ENCODE results near the gene FBXW7.

FBXW7 gene

DNA sequence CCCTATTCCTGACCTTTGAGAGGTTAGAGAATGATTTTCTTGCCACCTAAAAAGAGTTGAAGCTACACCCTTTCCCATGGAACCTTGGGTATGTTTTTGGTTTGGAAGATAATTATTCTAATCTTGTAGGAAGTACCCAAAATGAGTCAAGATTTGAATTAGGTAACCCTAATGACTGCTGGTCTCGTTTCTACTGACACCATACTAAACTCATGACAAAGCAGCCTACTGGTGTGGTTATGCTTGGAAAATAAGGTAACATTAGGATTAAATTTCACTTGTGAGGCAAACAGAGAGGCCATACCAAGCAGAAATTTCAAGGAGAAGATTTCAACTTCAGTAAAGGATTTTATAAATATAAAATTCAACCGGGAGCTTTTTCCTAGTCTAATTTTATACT is 107.9 kb downstream of the FBXW7 start:
- H3K9ac ChIP-seq (ENCODE audit: low read length) = no peak overlapping the region
- no peak overlapping the region for H3K27ac ChIP-seq (ENCODE audit: low read depth, low read length)
- no peaks in the 10 kb centered on the region for H3K27me3 ChIP-seq (ENCODE audit: control insufficient read depth, insufficient read depth, low read length)
- no peaks in the 10 kb centered on the region for H3K36me3 ChIP-seq (ENCODE audit: control insufficient read depth, insufficient read depth, low read length)
- H3K4me1 ChIP-seq (ENCODE audit: control insufficient read depth, insufficient read depth, low read length) = no peaks in the 10 kb centered on the region
- no peak overlapping the region for H3K4me3 ChIP-seq (ENCODE audit: low read length)

DNA sequence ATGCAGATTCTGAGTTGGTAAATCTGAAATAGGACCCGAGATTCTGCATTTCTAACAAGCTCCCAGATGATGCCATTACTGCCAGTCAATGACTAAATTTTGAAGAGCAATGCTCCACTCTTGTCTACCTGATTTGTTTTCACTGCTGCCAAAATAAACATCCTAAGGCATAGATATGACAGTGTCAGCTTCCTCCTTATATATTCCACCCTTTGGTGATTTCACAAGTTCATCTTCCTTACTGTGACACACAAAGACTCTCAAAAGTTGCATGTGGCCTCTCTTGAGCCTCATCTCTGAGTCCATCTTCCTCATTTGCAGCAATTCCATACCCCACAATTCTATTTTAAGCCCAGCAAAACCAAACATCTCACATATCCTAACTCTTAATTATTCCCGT is 110.9 kb downstream of the FBXW7 start:
- Histone ChIP-seq H3K9ac (ENCODE audit: low read length) (no peak overlapping the region), H3K4me1 (ENCODE audit: control insufficient read depth, insufficient read depth, low read length) (no peaks in the 10 kb centered on the region), H3K27me3 (ENCODE audit: control insufficient read depth, insufficient read depth, low read length) (no peaks in the 10 kb centered on the region), H3K4me3 (ENCODE audit: low read length) (no peak overlapping the region), H3K36me3 (ENCODE audit: control insufficient read depth, insufficient read depth, low read length) (no peaks in the 10 kb centered on the region), H3K27ac (ENCODE audit: low read depth, low read length) (no peak overlapping the region)

DNA sequence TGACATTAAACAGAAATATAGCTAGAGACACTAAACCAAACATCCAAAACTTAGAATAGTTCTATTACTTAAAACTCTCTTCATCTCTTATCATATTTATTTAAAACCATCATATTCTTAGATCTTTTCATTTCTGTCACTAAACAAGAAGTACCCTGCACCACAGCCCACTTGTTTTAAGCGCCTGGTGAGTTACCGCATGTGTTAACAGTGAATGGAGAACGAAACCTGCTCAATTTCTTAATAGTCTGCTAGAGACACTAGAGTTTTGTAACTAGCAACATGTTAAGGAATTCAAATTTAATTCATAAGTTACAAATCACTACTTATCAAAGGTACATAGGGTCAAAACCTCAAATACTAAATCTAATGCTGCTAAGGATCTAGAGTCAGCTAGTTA is 111.5 kb downstream of the FBXW7 start:
- Histone ChIP-seq H3K27me3 (ENCODE audit: control insufficient read depth, insufficient read depth, low read length) (no peaks in the 10 kb centered on the region), H3K9ac (ENCODE audit: low read length) (no peak overlapping the region), H3K4me3 (ENCODE audit: low read length) (no peak overlapping the region), H3K36me3 (ENCODE audit: control insufficient read depth, insufficient read depth, low read length) (no peaks in the 10 kb centered on the region), H3K4me1 (ENCODE audit: control insufficient read depth, insufficient read depth, low read length) (no peaks in the 10 kb centered on the region), H3K27ac (ENCODE audit: low read depth, low read length) (no peak overlapping the region)

DNA sequence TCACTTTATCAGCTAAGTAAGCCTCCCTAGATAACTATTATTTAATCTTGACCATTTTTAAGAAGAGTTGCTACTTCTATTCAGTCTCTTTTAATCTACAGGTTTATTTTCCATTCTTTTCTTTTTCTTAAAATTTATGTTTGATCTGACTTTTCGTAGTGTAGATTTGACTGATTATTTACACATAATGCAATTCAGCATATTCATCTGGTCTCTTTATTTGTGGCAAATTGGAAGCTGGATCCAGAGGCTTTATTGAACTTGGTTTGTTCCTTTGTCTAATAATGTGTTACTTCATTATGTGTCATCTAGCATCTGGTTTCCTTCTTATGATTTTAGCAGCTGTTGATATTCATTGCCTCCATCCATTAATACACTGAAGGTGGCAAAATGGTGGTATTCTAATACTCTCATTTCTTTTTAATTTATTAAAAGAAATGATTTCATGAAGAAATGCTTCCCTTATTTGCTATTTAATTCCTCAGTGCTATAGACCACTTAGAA is 113.0 kb downstream of the FBXW7 start:
- Histone ChIP-seq H3K36me3 (ENCODE audit: control insufficient read depth, insufficient read depth, low read length) (no peaks in the 10 kb centered on the region), H3K4me3 (ENCODE audit: low read length) (no peak overlapping the region), H3K9ac (ENCODE audit: low read length) (no peak overlapping the region), H3K27me3 (ENCODE audit: control insufficient read depth, insufficient read depth, low read length) (no peaks in the 10 kb centered on the region), H3K27ac (ENCODE audit: low read depth, low read length) (no peak overlapping the region), H3K4me1 (ENCODE audit: control insufficient read depth, insufficient read depth, low read length) (no peaks in the 10 kb centered on the region)

DNA sequence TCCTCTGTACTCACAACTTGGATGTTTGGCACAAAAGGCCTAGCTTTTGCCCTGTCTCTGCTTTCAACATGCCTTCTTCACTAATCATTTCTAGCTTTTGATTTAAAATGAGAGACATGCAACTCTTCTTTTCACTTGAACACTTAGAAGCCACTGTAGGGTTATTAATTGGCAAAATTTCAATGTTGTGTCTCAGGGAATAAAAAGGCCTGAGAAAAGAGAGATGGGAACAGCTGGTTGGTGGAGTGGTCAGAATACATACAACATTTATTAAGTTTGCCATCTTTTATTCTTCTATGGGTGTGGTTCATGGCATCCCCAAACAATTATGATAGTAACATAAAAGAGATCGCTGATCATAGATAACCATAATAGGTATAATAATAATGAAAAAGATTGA is 114.3 kb downstream of the FBXW7 start:
- no peaks in the 10 kb centered on the region for H3K27me3 ChIP-seq (ENCODE audit: control insufficient read depth, insufficient read depth, low read length)
- no peaks in the 10 kb centered on the region for H3K4me1 ChIP-seq (ENCODE audit: control insufficient read depth, insufficient read depth, low read length)
- H3K27ac ChIP-seq (ENCODE audit: low read depth, low read length) = no peak overlapping the region
- no peak overlapping the region for H3K9ac ChIP-seq (ENCODE audit: low read length)
- H3K4me3 ChIP-seq (ENCODE audit: low read length) = no peak overlapping the region
- H3K36me3 ChIP-seq (ENCODE audit: control insufficient read depth, insufficient read depth, low read length) = no peaks in the 10 kb centered on the region

DNA sequence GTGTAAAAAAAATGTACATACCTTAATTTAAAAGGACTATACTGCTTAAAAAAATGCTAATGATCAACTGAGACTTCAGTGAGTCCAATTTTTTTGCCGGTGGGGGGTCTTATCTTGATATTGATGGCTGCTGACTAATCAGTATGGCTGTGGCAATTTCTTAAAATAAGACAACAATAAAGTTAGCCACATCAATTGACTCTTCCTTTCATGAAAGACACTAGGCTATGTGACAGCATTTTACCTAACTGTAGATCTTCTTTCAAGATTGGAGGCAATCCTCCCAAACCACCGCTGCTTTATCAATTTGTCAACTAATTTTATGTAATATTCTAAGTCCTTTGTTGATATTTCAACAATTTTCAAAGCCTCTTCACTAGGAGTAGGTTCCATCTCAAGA is 116.1 kb downstream of the FBXW7 start:
- no peak overlapping the region for H3K9ac ChIP-seq (ENCODE audit: low read length)
- no peaks in the 10 kb centered on the region for H3K27me3 ChIP-seq (ENCODE audit: control insufficient read depth, insufficient read depth, low read length)
- no peaks in the 10 kb centered on the region for H3K36me3 ChIP-seq (ENCODE audit: control insufficient read depth, insufficient read depth, low read length)
- no peak overlapping the region for H3K27ac ChIP-seq (ENCODE audit: low read depth, low read length)
- H3K4me3 ChIP-seq (ENCODE audit: low read length) = no peak overlapping the region
- no peaks in the 10 kb centered on the region for H3K4me1 ChIP-seq (ENCODE audit: control insufficient read depth, insufficient read depth, low read length)

DNA sequence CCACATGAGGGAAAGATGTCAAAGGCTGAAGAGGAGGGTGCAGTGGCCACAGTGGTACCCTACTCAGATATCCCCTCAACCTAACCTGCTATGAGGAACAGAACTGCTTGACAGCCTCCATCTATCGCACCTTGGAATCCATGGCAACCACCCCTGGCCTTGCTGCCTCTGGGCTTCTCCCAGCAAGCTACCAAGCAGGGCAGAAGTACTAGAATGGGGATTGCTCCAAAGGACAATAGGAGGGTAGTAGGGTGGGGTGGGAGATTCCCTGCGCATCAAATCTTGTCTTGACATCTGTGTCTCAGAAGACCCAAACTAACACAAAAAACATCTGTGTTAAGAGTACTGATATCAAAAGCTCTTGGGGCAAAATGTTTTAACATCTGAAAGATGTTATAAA is 118.2 kb downstream of the FBXW7 start:
- H3K27ac ChIP-seq (ENCODE audit: low read depth, low read length) = no peak overlapping the region
- H3K4me1 ChIP-seq (ENCODE audit: control insufficient read depth, insufficient read depth, low read length) = no peaks in the 10 kb centered on the region
- no peak overlapping the region for H3K4me3 ChIP-seq (ENCODE audit: low read length)
- no peaks in the 10 kb centered on the region for H3K27me3 ChIP-seq (ENCODE audit: control insufficient read depth, insufficient read depth, low read length)
- H3K9ac ChIP-seq (ENCODE audit: low read length) = no peak overlapping the region
- no peaks in the 10 kb centered on the region for H3K36me3 ChIP-seq (ENCODE audit: control insufficient read depth, insufficient read depth, low read length)

DNA sequence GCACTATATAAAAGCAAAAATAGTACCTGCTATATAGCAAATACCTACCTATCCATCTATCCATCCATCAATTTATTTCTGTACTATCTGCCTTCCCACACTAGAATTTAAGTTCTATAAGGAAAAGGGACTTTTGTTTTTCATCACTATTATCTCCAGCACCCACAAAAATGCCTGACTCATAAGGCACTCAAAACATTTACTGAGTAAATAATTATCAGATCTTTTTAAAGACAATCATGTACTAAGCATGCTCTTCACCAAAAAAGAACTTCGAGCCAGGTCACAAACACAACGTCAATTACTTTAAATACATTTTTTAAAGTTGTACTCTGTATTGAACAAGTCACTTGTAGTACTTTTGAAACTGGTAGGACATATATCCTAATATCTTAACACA is 119.9 kb downstream of the FBXW7 start:
- Histone ChIP-seq H3K27ac (ENCODE audit: low read depth, low read length) (no peak overlapping the region), H3K4me3 (ENCODE audit: low read length) (no peak overlapping the region), H3K36me3 (ENCODE audit: control insufficient read depth, insufficient read depth, low read length) (no peaks in the 10 kb centered on the region), H3K9ac (ENCODE audit: low read length) (no peak overlapping the region), H3K4me1 (ENCODE audit: control insufficient read depth, insufficient read depth, low read length) (no peaks in the 10 kb centered on the region), H3K27me3 (ENCODE audit: control insufficient read depth, insufficient read depth, low read length) (no peaks in the 10 kb centered on the region)

DNA sequence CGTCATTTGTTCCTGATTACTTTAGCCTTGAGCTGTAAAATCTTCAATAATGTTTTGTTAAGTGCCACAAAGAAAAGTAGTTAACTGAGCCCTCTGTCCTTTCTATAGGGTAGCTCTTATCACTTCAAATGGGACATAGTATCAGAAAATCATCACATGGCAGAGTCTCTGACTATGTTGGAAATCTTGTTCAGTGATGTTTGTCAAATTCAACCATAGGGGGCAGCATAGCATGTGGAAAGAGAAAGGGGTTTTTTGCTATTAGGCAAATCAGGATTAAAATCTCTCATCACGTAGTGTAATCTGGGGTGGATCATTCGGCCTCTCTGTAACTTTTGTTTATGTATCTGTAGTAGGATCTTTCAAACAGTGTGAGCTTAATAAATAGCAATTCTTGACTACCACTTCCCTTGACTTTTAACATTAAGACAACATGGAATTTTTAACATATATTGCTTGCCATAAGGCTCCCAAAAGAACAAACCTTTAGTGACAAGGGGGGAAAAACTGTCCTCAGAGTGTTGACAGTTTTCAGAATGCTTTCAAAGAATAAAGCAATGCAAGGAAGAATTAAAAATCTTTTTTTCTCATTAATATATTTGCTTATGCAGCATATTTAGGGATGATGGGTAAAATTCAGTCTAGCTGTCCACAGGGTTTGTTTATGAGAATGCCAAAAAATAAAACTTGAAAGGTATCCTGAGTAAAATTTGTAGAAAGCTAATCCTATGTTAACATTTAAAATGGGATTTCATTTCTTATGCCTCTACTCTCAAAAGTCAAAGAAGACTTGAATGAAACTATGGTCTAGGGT is 127.2 kb downstream of the FBXW7 start:
- Histone ChIP-seq H3K27me3 (ENCODE audit: control insufficient read depth, insufficient read depth, low read length) (no peaks in the 10 kb centered on the region), H3K4me3 (ENCODE audit: low read length) (no peak overlapping the region), H3K36me3 (ENCODE audit: control insufficient read depth, insufficient read depth, low read length) (no peaks in the 10 kb centered on the region), H3K9ac (ENCODE audit: low read length) (no peak overlapping the region), H3K27ac (ENCODE audit: low read depth, low read length) (no peak overlapping the region), H3K4me1 (ENCODE audit: control insufficient read depth, insufficient read depth, low read length) (no peaks in the 10 kb centered on the region)

DNA sequence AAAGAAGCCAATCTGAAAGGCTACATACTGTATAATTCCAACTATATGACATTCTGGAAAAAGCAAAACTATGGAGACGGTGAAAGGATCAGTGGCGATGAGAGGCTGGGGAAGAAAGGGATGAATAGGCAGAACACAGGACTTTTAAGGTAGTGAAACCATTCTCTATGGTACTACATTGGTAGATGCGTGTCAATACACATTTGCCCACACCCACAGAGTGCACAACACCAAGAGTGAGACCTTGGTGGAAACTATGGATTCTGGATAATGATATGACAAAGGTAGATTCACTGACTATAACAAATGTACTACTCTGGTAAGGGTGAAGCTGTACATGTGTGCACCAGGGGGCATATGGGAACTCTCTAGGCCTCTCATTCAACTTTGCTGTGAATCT is 134.5 kb downstream of the FBXW7 start:
- H3K36me3 ChIP-seq (ENCODE audit: control insufficient read depth, insufficient read depth, low read length) = no peaks in the 10 kb centered on the region
- H3K27me3 ChIP-seq (ENCODE audit: control insufficient read depth, insufficient read depth, low read length) = no peaks in the 10 kb centered on the region
- H3K4me3 ChIP-seq (ENCODE audit: low read length) = no peak overlapping the region
- no peak overlapping the region for H3K9ac ChIP-seq (ENCODE audit: low read length)
- H3K27ac ChIP-seq (ENCODE audit: low read depth, low read length) = no peak overlapping the region
- H3K4me1 ChIP-seq (ENCODE audit: control insufficient read depth, insufficient read depth, low read length) = no peaks in the 10 kb centered on the region

DNA sequence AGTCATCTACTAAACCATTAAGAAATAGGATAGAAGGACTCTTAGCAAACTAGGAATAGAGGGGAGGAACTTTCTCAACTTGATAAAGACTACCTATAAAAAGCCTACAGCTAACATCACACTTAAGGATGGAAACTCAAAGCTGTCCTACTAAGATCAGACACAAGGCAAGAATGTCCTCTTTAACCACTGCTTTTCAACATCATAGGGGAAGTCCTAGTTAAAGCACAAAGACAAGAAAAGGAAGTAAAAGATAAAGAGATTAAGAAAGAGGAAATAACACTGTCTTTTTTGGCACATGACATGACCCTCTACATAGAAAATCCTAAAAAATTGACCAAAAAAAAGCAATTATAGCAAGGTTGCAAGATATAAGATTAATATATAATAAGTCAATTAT is 136.6 kb downstream of the FBXW7 start:
- H3K4me3 ChIP-seq (ENCODE audit: low read length) = no peak overlapping the region

DNA sequence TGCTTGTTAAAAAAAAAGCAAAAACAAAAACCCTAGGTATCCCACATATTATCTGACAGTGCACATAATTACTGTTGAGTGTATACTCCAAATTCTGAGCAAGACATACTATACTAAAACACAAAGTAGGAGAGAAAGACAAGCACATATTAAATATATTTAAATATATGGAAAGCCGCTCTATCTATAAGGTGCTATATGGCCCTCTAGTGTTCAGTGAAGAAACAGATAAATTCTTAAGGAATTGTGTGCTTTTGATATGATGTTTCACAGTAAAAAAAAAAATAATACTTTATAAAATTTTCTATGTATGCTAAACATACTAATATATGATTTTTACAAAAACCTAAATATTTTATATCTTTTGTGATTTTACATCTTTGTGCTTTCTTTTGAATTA is 137.8 kb downstream of the FBXW7 start:
- Histone ChIP-seq H3K27ac (ENCODE audit: low read depth, low read length) (no peak overlapping the region), H3K36me3 (ENCODE audit: control insufficient read depth, insufficient read depth, low read length) (no peaks in the 10 kb centered on the region), H3K4me1 (ENCODE audit: control insufficient read depth, insufficient read depth, low read length) (no peaks in the 10 kb centered on the region), H3K4me3 (ENCODE audit: low read length) (no peak overlapping the region), H3K27me3 (ENCODE audit: control insufficient read depth, insufficient read depth, low read length) (no peaks in the 10 kb centered on the region), H3K9ac (ENCODE audit: low read length) (no peak overlapping the region)

More for the DNA sequence above, 136.6 kb downstream of the FBXW7 start:
- no peaks in the 10 kb centered on the region for H3K36me3 ChIP-seq (ENCODE audit: control insufficient read depth, insufficient read depth, low read length)
- H3K27ac ChIP-seq (ENCODE audit: low read depth, low read length) = no peak overlapping the region
- no peaks in the 10 kb centered on the region for H3K4me1 ChIP-seq (ENCODE audit: control insufficient read depth, insufficient read depth, low read length)
- H3K27me3 ChIP-seq (ENCODE audit: control insufficient read depth, insufficient read depth, low read length) = no peaks in the 10 kb centered on the region
- no peak overlapping the region for H3K9ac ChIP-seq (ENCODE audit: low read length)

DNA sequence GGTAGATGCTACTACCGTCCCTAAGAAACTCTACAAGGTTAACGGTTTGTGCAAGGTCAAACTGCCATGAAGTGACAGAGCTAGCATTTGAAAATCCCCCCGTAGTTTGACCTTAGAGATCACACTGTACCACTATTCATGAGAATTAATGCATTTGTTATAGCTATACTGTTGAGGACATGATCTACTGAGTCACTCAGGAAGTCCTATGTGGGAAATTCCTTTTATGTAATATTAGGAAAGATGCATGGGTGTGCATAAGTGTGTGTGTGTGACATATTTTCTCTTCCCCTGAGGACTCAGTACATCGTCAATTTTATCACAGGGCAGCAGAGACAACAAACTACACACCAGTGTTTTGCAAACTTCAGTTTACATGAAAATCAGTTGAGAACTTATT is 141.1 kb downstream of the FBXW7 start:
- Histone ChIP-seq H3K27me3 (ENCODE audit: control insufficient read depth, insufficient read depth, low read length) (no peaks in the 10 kb centered on the region), H3K27ac (ENCODE audit: low read depth, low read length) (no peak overlapping the region), H3K36me3 (ENCODE audit: control insufficient read depth, insufficient read depth, low read length) (no peaks in the 10 kb centered on the region), H3K9ac (ENCODE audit: low read length) (no peak overlapping the region), H3K4me3 (ENCODE audit: low read length) (no peak overlapping the region), H3K4me1 (ENCODE audit: control insufficient read depth, insufficient read depth, low read length) (no peaks in the 10 kb centered on the region)

All from rectal smooth muscle tissue (tissue), 1 donor.